ENCODE results near the gene OGFOD2. TPM values are rescaled to one million over a fixed set of nuclear protein-coding genes. Genes with fewer than 3 reads are reported as not detected.

The OGFOD2 gene
- total and polyA plus RNA-seq, 9 of the 15 experiments (the other 6 are each of a cell fraction or from before 2014, with no cell fraction given) = 1.4 to 111 (median 18.5) TPM

GRCh38 chr12:122985338-122986257 lies 10.6 kb downstream of the OGFOD2 start:
- TF ChIP-seq HSF4 (CRISPR knock-in tag; IDR thresholded peaks at IDR 0.05; ENCODE audit: borderline replicate concordance) (no peak), CTCFL (IDR thresholded peaks at IDR 0.05; ENCODE audit: borderline replicate concordance, insufficient read depth, low read depth, low read length, poor library complexity, severe bottlenecking) (no peak), CBFA2T3 (IDR thresholded peaks at IDR 0.05) (no peak), L3MBTL2 (IDR thresholded peaks at IDR 0.05) (no peak), PPARD (CRISPR knock-in tag; IDR thresholded peaks at IDR 0.05) (no peak), FOXA3 (CRISPR knock-in tag; conservative IDR thresholded peaks at IDR 0.05 in 1 of 2, IDR thresholded peaks at IDR 0.05 in 1 of 2) (no peak), HNRNPL (IDR thresholded peaks at IDR 0.05; ENCODE audit: low read depth, low read length) (peak; percentile 78; the same call in 1 of the 2 replicates), ZNF354B (CRISPR knock-in tag; IDR thresholded peaks at IDR 0.05) (no peak), HOXB6 (CRISPR knock-in tag; IDR thresholded peaks at IDR 0.05; ENCODE audit: borderline replicate concordance) (no peak), ZNF212 (CRISPR knock-in tag; IDR thresholded peaks at IDR 0.05) (no peak), JUND (IDR thresholded peaks at IDR 0.05; ENCODE audit: borderline replicate concordance, low read depth, low read length) (no peak), JUND (tag; IDR thresholded peaks at IDR 0.05; ENCODE audit: borderline replicate concordance, low read depth, low read length) (no peak), ZBTB33 (CRISPR knock-in tag; IDR thresholded peaks at IDR 0.05) (peak; percentile 90; the same call in 1 of the 2 replicates)
- ChIA-PET POLR2A (interaction anchor here (0.6 to 4.0 kb wide), 5 partner anchors 10 to 247 kb away, joined by 3 to 22 read pairs (median 3); partner anchors contain the start of genes MPHOSPH9 and OGFOD2), CTCF (ENCODE audit: low intra/inter-chr PET ratio) (no interaction called here)
- intact Hi-C loops (cut with micrococcal nuclease) (loop anchor here (10.0 kb wide), 1 partner anchor 159 kb away; no protein-coding TSS in a partner anchor), in situ Hi-C loops (cut with MboI) (no loop called here)
- Histone ChIP-seq H3K27ac (ENCODE audit: extremely low read depth, low read depth, low read length) (peak overlapping the region; percentile 67; the same call in 2 of the 3 replicates), H3K4me3 (no peak overlapping the region), H3K4me1 (replicated peaks in 1 of 2; ENCODE audit: control insufficient read depth in 2 of 2, insufficient read depth in 2 of 2, low read length in 2 of 2) (peaks cover 26 to 92% of the 10 kb centered on the region in 2 experiments), H3K79me2 (ENCODE audit: control insufficient read depth, insufficient read depth, low read length) (peaks cover 19% of the 10 kb centered on the region), H3K4me2 (ENCODE audit: insufficient read depth, low read length) (no peak overlapping the region), H3K9ac (ENCODE audit: insufficient read depth in 1 of 2, low read depth in 2 of 2, low read length in 2 of 2) (peak overlapping the region in 1 of 2 experiments; percentile 68; a peak in 3 of 4 replicates), H4K20me1 (replicated peaks; ENCODE audit: control insufficient read depth, insufficient read depth, low read length) (peaks cover 5% of the 10 kb centered on the region; the same call in 1 of the 2 replicates), H2AFZ (ENCODE audit: low read depth, low read length) (no peak overlapping the region), H3K9me3 (replicated peaks; ENCODE audit: control insufficient read depth, insufficient read depth, low read depth, low read length) (no peaks in the 10 kb centered on the region), H3K27me3 (ENCODE audit: control insufficient read depth in 2 of 2, insufficient read depth in 2 of 2, low read length in 2 of 2) (no peaks in the 10 kb centered on the region), H3K36me3 (ENCODE audit: control insufficient read depth, insufficient read depth, low read length) (peaks cover 29% of the 10 kb centered on the region; the same call in 2 of the 3 replicates), H3K9me1 (ENCODE audit: control insufficient read depth, insufficient read depth, low read length) (no peaks in the 10 kb centered on the region)
- FAIRE-seq (no peak), ATAC-seq (no peak), DNase-seq (ENCODE audit: extremely low read depth in 1 of 4, low spot score in 3 of 4) (no peak)
- 90% methylated on average over 39 of the region's 45 CpGs for WGBS (ENCODE audit: insufficient coverage, low coverage, missing lambda C conversion rate)
- no TSS peak for BruUV-seq (replicated peaks)

All from K562 (cell line).